GM18499 (cell line): ENCODE results near the gene ZFHX3.

Experiments
- ATAC-seq: cut with Tn5 transposase; IDR thresholded peaks from one replicate; pipeline ENCODE4 v1.9.1; 2021; ENCODE audit warnings: moderate number of reproducible peaks; ENCODE audit not compliant: insufficient read depth, unreplicated experiment

Gene ZFHX3

DNA sequence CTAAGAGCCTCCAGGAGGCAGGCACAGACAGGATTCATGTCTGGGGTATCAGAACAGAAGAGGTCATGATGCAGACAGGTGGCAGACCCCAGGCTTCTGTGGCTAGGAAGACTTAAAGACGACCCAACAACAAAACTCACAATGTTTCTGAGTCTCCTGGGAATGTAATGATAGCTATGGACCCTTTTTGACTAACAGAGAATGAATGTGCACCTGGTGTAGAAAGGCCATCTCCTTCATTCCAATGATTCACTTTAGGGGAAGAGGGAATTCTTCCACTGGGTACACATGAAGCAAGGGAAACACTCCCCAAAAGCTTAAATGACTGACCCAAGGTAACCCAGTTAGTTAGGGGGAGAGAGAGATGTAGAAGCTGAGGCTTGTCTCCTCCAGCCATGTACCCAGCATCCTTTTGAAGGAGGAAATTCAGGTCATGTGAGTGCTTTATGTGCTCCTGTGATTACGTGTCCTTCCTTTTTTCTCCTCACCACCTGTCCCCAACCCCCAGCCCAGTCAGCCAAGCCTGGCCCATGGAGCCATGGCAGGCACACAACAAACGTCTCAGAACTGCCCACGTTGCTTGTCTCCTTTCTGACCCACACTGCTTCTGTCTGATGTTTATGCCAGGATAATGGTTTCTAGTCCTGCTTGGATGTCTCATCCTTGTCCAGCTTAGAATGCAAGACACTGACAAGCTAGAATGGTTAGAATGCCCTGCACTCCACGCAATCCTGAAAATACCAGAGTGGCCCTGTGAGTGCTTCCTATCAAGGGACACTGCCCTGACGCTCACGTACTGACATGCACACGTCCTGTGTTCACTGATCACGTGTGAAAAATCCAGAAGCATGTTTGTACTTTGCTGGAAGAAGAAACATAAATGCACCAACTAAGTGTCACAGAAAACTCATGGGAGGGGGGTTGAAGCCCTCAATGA is 156.4 kb downstream of the ZFHX3 start:
- no peak for ATAC-seq

DNA sequence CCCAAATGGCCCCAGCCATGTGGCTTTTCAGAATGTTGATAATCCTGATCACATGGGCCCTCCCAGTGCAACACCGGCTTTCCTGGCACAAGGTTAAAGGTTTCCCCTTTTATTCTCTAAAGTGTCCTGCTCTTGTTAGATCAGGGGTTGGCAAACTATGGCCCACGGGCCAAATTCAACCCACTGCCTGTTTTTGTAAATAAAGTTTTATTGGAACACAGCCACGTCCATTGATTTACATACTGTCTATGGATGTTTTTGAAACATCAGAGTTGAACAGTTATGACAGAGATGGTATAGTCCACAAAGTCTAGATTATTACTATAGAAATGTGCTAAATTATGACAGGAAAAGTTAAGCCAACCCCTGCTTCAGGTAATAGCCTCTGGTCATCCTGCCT is 157.3 kb downstream of the ZFHX3 start:
- ATAC-seq, result no peak

DNA sequence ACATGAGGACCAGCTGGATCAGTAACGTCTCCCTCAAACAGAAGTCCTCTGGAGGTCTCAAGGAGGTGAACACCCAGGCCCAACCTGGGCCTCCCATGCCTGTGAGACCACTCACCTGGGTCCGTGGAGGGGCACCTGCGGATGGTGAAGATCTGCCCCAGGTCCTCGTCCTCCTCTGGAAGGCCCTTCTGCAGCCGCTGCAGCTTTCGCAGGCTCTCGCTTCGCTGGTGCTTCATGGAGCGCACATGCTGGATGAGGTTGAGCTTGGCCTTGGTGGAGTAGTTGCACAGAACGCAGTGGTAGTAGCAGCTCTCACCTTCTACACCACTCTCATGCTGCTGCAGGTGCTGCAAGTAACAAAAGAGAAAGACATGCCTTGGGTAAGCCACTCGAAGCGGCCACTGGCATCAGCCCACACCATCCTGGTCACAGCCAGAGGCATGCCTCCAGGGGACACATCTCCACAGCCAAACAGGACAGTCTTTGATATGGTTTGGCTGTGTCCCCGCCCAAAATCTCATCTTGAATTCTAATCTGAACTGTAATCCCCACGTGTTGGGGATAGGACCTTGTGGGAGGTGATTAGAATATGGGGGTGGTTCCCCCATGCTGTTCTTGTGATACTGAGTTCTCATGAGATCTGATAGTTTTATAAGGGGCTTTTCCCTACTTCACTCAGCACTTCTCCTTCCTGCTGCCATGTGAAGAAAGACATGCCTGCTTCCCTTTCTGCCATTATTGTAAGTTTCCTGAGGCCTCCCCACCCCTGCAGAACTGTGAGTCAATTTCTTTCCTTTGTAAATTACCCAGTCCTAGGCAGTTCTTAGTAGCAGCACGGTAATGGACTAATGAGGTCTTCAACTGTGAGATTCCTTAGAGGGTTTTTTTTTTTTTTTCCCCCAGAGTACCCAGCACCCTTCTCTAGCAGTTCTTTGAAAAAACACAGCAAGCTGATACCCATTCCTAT is 158.0 kb downstream of the ZFHX3 start:
- ATAC-seq, result no peak

- no peak for ATAC-seq
These were observed 160.4 kb downstream of the ZFHX3 start for GRCh38 chr16:72887537-72887936.

DNA sequence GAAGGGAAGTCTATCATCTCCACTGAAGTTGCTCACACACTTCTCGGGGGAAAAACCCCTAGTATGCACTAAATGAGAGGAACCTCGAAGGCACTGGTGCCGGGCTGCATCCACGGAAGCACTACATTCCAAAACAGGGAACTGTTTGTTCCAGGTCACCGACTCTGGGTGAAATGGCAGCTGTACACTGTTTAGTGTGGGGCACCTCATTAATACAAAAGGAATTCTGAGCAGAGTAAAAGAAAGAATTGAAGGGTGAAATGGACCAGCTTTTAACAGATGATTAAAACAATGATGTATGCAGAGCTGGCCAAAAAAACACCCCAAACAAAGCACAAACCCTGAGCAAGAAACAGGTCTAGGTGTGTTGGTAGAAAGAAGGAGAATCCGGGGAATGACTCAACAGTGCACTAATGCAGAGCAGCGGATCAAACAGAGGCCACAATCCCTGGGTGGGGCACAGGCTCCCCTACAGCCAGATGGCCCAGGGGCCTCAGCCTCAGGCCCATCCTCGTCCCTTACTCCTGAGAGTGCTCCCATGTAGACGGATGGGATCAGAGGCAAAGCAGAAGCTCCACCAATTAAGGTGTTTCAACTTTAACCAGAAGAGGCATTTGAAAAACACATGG is 161.5 kb downstream of the ZFHX3 start:
- no peak for ATAC-seq

DNA sequence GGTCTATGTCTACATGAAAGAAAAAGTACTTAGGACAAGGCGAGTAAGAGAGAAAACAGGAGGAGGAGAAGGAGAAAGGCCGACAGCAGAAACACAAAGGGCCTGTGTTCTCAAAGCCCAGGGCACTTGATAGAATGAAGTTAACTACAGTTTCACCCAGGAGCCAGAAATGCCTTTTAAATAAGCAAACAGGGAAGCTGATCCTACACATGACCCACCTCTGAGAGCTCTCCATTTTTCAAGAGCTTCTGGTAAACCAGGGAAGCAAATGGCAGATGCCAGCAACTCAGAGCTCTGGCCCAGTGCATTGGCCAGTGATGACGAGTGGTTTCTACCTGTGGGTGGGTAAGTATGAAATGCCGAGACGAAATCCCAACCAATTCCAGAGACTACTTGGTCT is 163.4 kb downstream of the ZFHX3 start:
- ATAC-seq, result no peak

- ATAC-seq, result no peak
These were observed 163.9 kb downstream of the ZFHX3 start for GRCh38 chr16:72884037-72884436.

DNA sequence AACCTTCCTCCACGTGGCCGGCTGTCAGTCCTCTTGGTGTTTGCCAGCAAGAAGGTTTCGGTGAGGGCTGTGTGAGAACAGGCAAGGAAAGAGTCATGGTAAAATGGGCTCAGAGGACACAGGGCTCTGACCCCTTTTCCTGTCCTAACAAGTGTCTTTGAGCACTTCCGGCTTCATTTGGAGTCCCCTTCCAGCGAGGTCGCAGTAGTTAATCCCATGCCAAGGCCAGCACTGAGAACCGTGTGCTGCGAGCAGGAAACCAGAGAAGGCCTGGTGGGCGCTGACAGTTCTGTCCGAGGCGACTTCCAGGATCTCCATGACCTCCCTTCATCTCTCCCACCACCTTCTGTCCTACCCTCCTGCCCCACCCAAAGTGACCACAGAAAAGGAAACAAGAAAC is 168.1 kb downstream of the ZFHX3 start:
- no peak for ATAC-seq

GRCh38 chr16:72878301-72879269 is 169.3 kb downstream of the ZFHX3 start:
- ATAC-seq, result no peak

DNA sequence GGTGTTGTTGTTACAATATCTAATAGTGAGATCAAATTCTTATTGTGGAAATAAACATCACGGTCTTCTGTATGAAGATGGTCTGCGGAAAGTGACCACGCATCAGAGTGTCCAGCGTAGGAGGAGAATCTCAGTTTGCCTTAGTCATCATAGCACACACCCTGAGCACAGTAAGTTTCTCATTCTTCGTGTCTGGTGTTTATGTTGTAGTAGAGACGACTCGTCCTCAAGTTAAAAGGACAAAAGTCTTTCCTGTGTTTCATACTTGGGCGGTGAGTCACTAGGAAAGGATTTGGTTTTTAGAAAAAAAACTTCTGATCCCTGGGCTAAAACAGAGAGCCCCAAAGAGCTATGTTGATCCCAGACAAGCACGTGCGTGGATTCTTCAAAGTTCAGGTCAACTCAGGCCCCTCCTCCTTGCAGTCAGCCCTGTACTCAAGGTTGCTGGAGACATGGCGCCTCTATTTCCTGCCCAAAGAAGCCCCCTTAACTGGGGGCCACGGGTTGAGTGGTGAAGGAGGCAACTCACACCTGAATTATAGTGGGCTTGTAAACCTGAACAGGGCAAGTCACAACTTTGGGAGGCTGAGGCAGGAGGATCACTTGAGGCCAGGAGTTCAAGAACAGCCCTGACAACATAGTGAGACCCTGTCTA is 170.4 kb downstream of the ZFHX3 start:
- ATAC-seq, result no peak

- no peak for ATAC-seq
These were observed 171.0 kb downstream of the ZFHX3 start for GRCh38 chr16:72876981-72877373.

GRCh38 chr16:72876221-72876620 is 171.7 kb downstream of the ZFHX3 start:
- ATAC-seq, result no peak

GRCh38 chr16:72875291-72876031 is 172.5 kb downstream of the ZFHX3 start:
- no peak for ATAC-seq

GRCh38 chr16:72873853-72874252 is 174.1 kb downstream of the ZFHX3 start:
- ATAC-seq, result no peak

GRCh38 chr16:72873044-72873443 is 174.9 kb downstream of the ZFHX3 start:
- no peak for ATAC-seq

GRCh38 chr16:72865835-72866234 is 182.1 kb downstream of the ZFHX3 start:
- ATAC-seq, result no peak

- no peak for ATAC-seq
These were observed 182.7 kb downstream of the ZFHX3 start for GRCh38 chr16:72865258-72865657.

- ATAC-seq, result no peak
These were observed 183.6 kb downstream of the ZFHX3 start for GRCh38 chr16:72864130-72864833.
